ENCODE data around the gene SLC25A40.
A peak's percentile ranks its signal among the peaks of the same experiment; 100 is the strongest.
"Not testable (repeated sequence)": the region's sequence is repeated elsewhere in the genome, so short reads cannot be mapped to it uniquely, and the experiment has no call there.

Gene SLC25A40

GRCh38 chr7:87833130-87833529, 43.0 kb downstream of the SLC25A40 start:
- TF ChIP-seq CTCF (conservative IDR thresholded peaks at IDR 0.05; ENCODE audit: low read depth, low read length), result no peak
- no peak overlapping the region for H3K4me3 ChIP-seq (ENCODE audit: low read depth, low read length)
- no peak for DNase-seq (ENCODE audit: low read depth)

GRCh38 chr7:87831097-87831496, 45.1 kb downstream of the SLC25A40 start:
- DNase-seq (ENCODE audit: low read depth), result peak; percentile 29
- no peak for TF ChIP-seq CTCF (conservative IDR thresholded peaks at IDR 0.05; ENCODE audit: low read depth, low read length)
- no peak overlapping the region for H3K4me3 ChIP-seq (ENCODE audit: low read depth, low read length)

GRCh38 chr7:87828383-87828782, 47.8 kb downstream of the SLC25A40 start:
- not testable (repeated sequence) for H3K4me3 ChIP-seq (ENCODE audit: low read depth, low read length); DNase-seq (ENCODE audit: low read depth)

- DNase-seq (ENCODE audit: low read depth); H3K4me3 ChIP-seq (ENCODE audit: low read depth, low read length): not testable (repeated sequence)
Observed at GRCh38 chr7:87825369-87825768, 50.8 kb downstream of the SLC25A40 start.

- DNase-seq (ENCODE audit: low read depth); H3K4me3 ChIP-seq (ENCODE audit: low read depth, low read length): not testable (repeated sequence)
Observed at GRCh38 chr7:87822056-87822455, 54.1 kb downstream of the SLC25A40 start.

- no peak for DNase-seq (ENCODE audit: low read depth)
- H3K4me3 ChIP-seq (ENCODE audit: low read depth, low read length), result no peak overlapping the region
- no peak for TF ChIP-seq CTCF (conservative IDR thresholded peaks at IDR 0.05; ENCODE audit: low read depth, low read length)
Observed at GRCh38 chr7:87818336-87818735, 57.8 kb downstream of the SLC25A40 start.

GRCh38 chr7:87816389-87816788, 59.8 kb downstream of the SLC25A40 start:
- no peak for TF ChIP-seq CTCF (conservative IDR thresholded peaks at IDR 0.05; ENCODE audit: low read depth, low read length)
- DNase-seq (ENCODE audit: low read depth), result no peak
- H3K4me3 ChIP-seq (ENCODE audit: low read depth, low read length), result no peak overlapping the region

- no peak for DNase-seq (ENCODE audit: low read depth)
- TF ChIP-seq CTCF (conservative IDR thresholded peaks at IDR 0.05; ENCODE audit: low read depth, low read length), result no peak
- H3K4me3 ChIP-seq (ENCODE audit: low read depth, low read length), result no peak overlapping the region
Observed at GRCh38 chr7:87810726-87811125, 65.4 kb downstream of the SLC25A40 start.

- no peak for DNase-seq (ENCODE audit: low read depth)
- H3K4me3 ChIP-seq (ENCODE audit: low read depth, low read length), result no peak overlapping the region
- TF ChIP-seq CTCF (conservative IDR thresholded peaks at IDR 0.05; ENCODE audit: low read depth, low read length), result no peak
Observed at GRCh38 chr7:87810130-87810529, 66.0 kb downstream of the SLC25A40 start.
